GM19455 (cell line): ENCODE results near the gene RIBC2.

ENCODE experiments used
- ATAC-seq: cut with Tn5 transposase; IDR thresholded peaks from one replicate; pipeline ENCODE4 v1.9.1; 2021; ENCODE audit not compliant: unreplicated experiment

RIBC2 gene

DNA sequence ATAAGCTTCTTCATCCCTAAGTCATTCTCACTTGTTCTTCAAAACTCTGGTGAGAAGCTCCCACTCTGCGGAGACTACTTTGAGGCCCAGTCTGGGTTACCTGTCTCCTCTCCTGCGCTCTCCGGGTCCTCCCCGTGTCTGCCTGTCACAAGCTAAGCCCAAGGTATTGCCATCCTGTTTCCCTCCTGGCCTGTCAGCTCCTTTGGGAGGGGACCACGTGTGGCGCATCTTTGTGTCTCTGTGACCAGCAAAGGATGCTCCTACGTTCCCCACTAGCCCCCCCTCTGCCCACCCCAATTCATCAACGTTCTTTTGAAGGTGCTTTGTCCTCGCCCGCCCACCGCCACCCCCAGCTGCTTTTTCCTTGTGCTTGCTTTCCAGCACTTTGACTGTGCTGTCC is 57.4 kb downstream of the RIBC2 start:
- no peak for ATAC-seq

GRCh38 chr22:45472426-45472825 is 58.9 kb downstream of the RIBC2 start:
- ATAC-seq, result no peak

DNA sequence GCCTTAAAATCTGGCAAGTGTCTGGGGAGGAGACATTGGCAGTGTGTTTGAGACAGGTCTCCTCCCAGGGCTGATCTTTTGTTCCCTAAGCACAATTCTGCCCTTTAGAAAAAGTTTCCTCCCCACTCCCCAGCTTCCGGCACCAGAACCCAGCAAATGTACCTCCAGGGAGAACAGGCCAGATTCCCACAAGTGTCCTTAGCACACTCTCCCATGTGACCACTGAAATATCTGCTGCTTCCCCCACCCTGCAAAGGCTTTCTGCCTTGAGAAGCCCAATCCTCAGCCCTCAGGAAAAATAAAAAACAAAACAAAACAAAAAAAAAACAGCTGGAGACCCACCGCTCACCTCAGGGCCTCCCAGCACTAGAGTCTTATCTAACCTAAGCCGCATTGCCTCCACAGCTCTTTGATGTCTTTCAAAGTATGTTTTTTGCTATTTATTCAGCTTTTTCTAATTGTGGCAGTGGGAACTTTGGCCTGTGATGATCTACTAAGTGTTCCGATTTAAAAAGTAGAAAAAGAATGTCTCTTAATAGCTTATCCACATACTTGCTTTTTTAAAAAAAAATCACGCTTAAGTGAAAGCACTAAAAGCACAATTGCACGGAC is 60.2 kb downstream of the RIBC2 start:
- ATAC-seq, result no peak

DNA sequence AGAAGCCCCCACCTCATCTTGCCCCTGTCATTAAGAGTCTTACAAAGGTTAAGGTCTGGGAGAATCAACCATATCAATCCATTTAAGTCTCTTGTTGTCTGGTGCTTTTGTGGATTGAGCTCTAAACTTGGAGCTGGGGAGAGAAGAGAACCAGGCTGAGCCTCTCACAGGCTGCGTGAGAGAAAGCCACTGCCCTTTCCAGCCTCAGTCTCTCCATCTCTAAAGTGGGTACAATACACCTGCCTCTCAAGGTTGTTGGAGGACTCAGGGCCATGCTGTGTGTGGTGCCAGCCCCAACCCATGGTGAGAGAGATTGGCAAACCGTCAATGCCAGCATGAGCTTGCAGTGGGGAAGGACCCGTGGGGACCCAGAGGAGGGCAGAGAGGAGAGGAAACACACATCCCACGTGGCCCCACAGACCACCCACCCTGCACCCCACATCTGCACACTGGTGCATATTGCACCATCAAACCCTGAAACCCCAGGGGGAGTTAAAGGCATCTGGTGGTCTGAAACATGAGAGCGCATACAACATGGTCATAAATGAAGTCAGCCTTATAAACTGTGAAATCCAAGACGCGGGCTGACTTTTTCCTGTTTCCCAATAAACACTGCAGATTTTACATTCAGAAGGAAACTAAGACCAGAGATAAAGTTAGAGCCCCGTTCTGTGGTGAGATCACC is 61.7 kb downstream of the RIBC2 start:
- no peak for ATAC-seq

DNA sequence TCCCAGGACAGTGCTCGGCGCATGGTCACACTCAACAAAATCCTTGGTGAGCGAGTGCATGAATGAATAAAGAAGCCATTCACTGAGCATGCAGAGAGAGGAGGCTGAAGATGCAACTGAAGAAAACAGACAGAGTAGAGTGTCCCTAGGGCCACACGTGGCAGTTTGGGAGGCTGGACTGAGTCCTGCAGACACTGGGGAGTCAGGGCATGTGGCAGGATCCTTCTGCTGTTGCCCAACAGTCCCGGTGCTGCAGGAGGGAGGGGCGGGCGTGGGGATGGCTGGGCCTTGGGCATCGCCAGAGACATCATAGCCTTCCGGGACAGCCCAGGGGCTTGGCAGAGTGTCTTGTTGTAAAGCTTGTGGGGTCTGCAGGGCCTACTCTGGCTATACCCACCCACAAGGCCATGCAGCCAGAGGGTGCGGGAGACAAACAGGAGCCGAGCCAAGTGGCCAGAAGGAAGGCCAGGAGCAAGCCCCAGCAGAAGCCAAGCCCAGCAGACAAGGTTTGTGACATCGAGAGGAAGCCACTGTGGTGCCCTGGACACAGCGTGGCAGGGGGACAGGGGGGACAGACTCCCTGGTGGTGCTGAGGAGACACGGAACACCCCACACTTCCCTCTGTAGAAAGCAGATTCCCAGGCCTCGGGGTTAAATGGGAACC is 62.5 kb downstream of the RIBC2 start:
- no peak for ATAC-seq

GRCh38 chr22:45476814-45477213 is 63.3 kb downstream of the RIBC2 start:
- no peak for ATAC-seq

GRCh38 chr22:45477366-45478107 is 64.0 kb downstream of the RIBC2 start:
- no peak for ATAC-seq

- ATAC-seq, result no peak
These were observed 64.7 kb downstream of the RIBC2 start for GRCh38 chr22:45478108-45478771.

DNA sequence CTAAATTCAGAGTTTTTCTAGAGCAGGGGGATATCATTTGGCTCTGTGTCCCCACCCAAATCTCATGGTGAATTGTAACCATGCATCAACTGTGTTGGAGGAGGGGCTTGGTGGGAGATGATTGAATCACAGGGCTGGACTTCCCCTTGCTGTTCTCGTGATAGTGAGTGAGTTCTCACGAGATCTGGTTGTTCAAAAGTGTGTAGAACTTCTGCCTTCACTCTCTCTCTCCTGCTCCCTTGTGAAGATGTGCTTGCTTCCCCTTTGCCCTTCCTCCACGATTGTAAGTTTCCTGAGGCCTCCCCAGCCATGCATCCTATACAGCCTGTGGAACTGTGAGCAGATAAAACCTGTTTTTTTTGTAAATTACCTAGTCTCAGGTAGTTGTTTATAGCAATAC is 67.2 kb downstream of the RIBC2 start:
- ATAC-seq, result no peak

- no peak for ATAC-seq
These were observed 68.2 kb downstream of the RIBC2 start for GRCh38 chr22:45481661-45482060.
